Naive B cell (primary cell): Measurements from ENCODE around the gene MAGEC1. TPM values are rescaled to one million over a fixed set of nuclear protein-coding genes. Genes with fewer than 3 reads are reported as not detected.
A peak's percentile ranks its signal among the peaks of the same experiment; 100 is the strongest.

Experiments used
- ATAC-seq, 2 donors: fragments of 150-1000 bp; cut with Tn5 transposase; 2 replicates each; pipeline ENCODE4 v1.10.0; 2021; ENCODE audit warnings: low read depth in 2 of 2, mild to moderate bottlenecking in 2 of 2, moderate library complexity in 2 of 2
- DNase-seq: peaks from one replicate; pipeline ENCODE4 v3.0.0; 2022
- H3K27ac Mint-ChIP-seq, 6 donors: one replicate each; pipeline ENCODE4 v1.8.0; 2020 to 2022; ENCODE audit warnings: mild to moderate bottlenecking in 6 of 6, mixed read lengths in 6 of 6, moderate library complexity in 5 of 6, inconsistent platforms in 2 of 6
- H3K27me3 Mint-ChIP-seq, 3 donors: one replicate each; pipeline ENCODE4 v1.8.0; 2021 to 2022; ENCODE audit warnings: mixed read lengths in 3 of 3, mild to moderate bottlenecking in 1 of 3
- H3K36me3 Mint-ChIP-seq, 2 donors: one replicate each; pipeline ENCODE4 v1.8.0; 2020 to 2022; ENCODE audit warnings: mixed read lengths in 2 of 2, inconsistent platforms in 1 of 2, mild to moderate bottlenecking in 1 of 2
- H3K4me1 Mint-ChIP-seq, 3 donors: one replicate each; pipeline ENCODE4 v1.8.0; 2020 to 2022; ENCODE audit warnings: mixed read lengths in 3 of 3, inconsistent platforms in 1 of 3, mild to moderate bottlenecking in 1 of 3, moderate library complexity in 1 of 3
- H3K4me3 Mint-ChIP-seq, 8 donors: one replicate each; pipeline ENCODE4 v1.8.0; 2020 to 2022; ENCODE audit warnings: mild to moderate bottlenecking in 8 of 8, mixed read lengths in 8 of 8, moderate library complexity in 8 of 8, inconsistent platforms in 2 of 8
- H3K9me3 Mint-ChIP-seq, 7 donors: one replicate each; pipeline ENCODE4 v1.8.0; 2020 to 2022; ENCODE audit warnings: mixed read lengths in 7 of 7, mild to moderate bottlenecking in 5 of 7, inconsistent platforms in 2 of 7, moderate library complexity in 1 of 7
- polyA plus RNA-seq, 6 donors: library from polyadenylated mRNA; unstranded; fragments of 300-500 nt; fragmentation: Illumina TruSeq; gene quantifications; one replicate each; pipeline ENCODE4 v1.2.3, GENCODE V29; 2021; ENCODE audit warnings: low read depth in 6 of 6

MAGEC1 gene
- polyA plus RNA-seq, 6 donors from 2014 or later: not detected

DNA sequence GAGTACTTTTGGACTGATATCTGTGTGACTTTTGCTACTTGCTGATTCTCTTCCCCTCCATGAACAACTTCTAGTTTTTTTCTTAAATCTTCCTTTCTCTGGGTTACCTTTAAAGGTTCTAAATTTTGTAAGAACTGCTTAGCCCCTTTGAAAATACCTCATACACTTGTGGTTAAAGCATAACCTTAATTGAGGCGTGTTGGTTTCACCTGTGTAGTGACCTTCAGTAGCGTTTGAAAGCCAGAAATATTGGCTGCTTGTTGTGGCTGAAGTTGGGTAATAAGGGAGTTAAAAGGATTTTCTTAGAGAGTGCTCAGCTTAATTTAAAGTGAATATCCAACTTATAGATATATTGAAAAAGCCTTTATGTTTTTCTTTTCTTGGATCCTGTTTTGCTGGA is 32.0 kb downstream of the MAGEC1 start:
- no peaks in the 10 kb centered on the region for H3K4me1 Mint-ChIP-seq
- ATAC-seq (no peak), DNase-seq (no peak)
- H3K4me3 Mint-ChIP-seq: no peak overlapping the region
- H3K27me3 Mint-ChIP-seq: no peaks in the 10 kb centered on the region
- peak overlapping the region in 1 of 6 donors; percentile 40 for H3K27ac Mint-ChIP-seq
- no peaks in the 10 kb centered on the region for H3K36me3 Mint-ChIP-seq
- H3K9me3 Mint-ChIP-seq: peaks cover 0 to 8% (median 2%) of the 10 kb centered on the region in 7 donors

DNA sequence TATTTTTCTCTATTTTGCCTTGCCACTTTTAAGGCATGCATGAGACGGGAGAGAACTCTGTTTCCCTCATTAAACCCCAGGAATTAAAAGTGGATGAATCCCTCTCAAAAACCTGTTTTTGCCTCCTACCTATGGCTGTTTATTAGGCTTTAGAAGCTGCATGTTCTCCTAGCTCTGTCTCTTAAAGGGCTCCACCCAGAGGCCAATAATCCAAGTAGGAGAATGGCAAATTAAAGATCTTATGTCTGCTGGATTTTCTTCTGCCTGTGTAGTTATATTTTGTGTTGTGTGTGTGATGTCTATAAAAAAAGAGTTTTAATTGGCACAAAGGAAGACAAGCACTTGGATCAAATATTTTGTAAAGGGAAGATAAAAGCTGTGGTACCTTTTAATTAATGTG is 32.4 kb downstream of the MAGEC1 start:
- H3K27me3 Mint-ChIP-seq: no peaks in the 10 kb centered on the region
- H3K4me1 Mint-ChIP-seq: no peaks in the 10 kb centered on the region
- ATAC-seq (no peak), DNase-seq (no peak)
- H3K9me3 Mint-ChIP-seq: peaks cover 0 to 8% (median 2%) of the 10 kb centered on the region in 7 donors
- no peaks in the 10 kb centered on the region for H3K36me3 Mint-ChIP-seq
- H3K4me3 Mint-ChIP-seq: no peak overlapping the region
- H3K27ac Mint-ChIP-seq: no peak overlapping the region

DNA sequence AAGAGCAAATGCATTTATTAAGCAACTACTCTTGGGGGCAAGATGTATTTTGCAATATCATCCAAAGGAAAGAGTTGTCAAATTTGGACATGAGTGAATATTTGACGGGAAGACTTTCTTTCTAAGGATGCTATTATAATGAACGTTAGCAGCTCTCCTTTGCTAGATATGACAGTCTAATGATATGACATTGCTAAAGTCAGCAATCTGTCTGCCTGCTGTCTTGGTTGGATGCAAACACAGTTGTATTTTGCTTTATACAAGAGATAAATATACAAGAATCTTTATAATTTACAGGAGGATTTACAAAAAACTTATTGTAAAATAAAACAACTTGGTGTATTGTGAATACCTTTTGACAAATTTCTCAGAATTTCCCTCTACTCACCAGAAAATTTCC is 37.5 kb downstream of the MAGEC1 start:
- Mint-ChIP-seq H3K9me3 (peaks cover 0 to 5% (median 1%) of the 10 kb centered on the region in 7 donors), H3K4me1 (no peaks in the 10 kb centered on the region), H3K36me3 (no peaks in the 10 kb centered on the region), H3K27ac (no peak overlapping the region), H3K27me3 (no peaks in the 10 kb centered on the region), H3K4me3 (no peak overlapping the region)
- ATAC-seq: no peak
- no peak for DNase-seq

DNA sequence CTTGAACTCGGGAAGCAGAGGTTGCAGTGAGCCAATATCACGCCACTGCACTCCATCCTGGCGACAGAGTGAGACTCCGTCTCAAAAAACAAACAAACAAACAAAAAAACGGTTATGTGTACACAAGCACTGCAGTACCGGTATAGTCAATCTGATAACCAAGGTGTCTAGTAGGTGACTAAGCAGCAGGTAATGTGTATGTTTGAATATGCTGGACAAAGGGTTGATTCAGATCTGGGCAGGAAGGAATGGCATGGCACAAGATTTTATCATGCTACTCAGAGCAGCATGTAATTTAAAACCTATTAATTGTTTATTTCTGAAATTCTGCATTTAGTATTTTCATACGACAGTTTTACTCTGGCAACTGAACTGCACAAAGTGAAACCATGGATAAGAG is 41.7 kb downstream of the MAGEC1 start:
- H3K36me3 Mint-ChIP-seq: no peaks in the 10 kb centered on the region
- no peak overlapping the region for H3K27ac Mint-ChIP-seq
- ATAC-seq: no peak
- DNase-seq: no peak
- H3K27me3 Mint-ChIP-seq: no peaks in the 10 kb centered on the region
- no peak overlapping the region for H3K4me3 Mint-ChIP-seq
- H3K4me1 Mint-ChIP-seq: no peaks in the 10 kb centered on the region
- no peaks in the 10 kb centered on the region for H3K9me3 Mint-ChIP-seq

DNA sequence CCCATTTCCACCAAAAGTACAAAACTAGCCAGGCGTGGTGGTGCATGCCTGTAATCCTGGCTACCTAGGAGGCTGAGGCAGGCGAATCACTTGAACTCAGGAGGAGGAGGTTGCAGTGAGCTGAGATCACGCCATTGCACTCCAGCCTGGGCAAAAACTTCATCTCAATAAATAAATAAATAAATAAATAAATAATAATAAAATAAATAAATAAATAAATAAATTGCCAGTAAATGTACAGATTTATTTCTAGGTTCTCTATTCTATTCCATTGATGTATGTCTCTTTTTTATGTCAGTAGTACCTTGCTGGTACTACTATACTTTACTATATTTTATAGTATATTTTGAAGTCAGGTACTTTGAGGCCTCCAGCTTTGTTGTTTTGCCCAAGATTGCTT is 43.7 kb downstream of the MAGEC1 start:
- DNase-seq (no peak), ATAC-seq (no peak)
- Mint-ChIP-seq H3K4me3 (no peak overlapping the region), H3K27ac (no peak overlapping the region), H3K27me3 (no peaks in the 10 kb centered on the region), H3K9me3 (peaks cover 0 to 15% (median 3%) of the 10 kb centered on the region in 7 donors), H3K36me3 (no peaks in the 10 kb centered on the region), H3K4me1 (no peaks in the 10 kb centered on the region)

DNA sequence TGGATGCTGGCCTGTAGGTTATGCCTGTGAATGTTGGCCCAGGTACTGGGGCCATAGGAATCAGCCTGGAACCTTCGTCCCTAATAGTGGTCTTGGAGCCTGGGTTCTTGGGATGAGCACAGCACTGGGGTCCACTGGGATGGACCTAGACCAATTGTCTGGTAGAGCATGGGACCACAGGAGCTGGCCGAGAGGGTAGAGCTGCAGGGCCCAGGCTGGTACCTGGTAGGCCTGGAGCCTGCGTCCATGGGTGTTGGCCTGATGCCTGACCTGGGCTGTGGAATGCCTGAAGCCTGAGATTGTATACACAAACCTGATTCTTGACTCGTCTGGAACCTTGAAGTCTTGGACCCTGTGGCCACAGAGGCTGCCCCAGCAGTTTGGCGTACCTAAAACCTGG is 48.9 kb downstream of the MAGEC1 start:
- no peaks in the 10 kb centered on the region for H3K4me1 Mint-ChIP-seq
- H3K4me3 Mint-ChIP-seq: no peak overlapping the region
- DNase-seq (no peak), ATAC-seq (no peak)
- peaks cover 0 to 15% (median 3%) of the 10 kb centered on the region in 7 donors for H3K9me3 Mint-ChIP-seq
- H3K36me3 Mint-ChIP-seq: no peaks in the 10 kb centered on the region
- no peak overlapping the region for H3K27ac Mint-ChIP-seq
- no peaks in the 10 kb centered on the region for H3K27me3 Mint-ChIP-seq

DNA sequence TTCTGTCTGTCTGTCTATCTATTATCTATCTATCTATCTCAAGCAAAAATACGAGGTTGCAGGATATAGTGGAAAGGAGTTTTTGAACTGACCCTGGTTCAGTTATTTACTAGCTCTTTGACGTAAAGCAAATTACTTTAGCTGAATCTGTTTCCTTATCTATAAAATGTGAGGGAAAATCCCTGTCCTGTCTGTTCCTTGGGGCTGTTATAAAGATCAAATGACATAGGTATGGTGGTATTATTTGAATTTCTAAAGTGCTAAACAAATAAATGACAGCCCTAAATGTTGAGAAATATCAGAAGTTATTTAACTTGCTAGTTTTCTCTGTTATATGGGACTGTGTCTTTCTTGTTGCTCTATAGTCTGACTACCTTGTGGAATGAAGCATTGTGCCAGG is 55.0 kb downstream of the MAGEC1 start:
- Mint-ChIP-seq H3K4me3 (no peak overlapping the region), H3K9me3 (peaks cover 0 to 4% (median 0%) of the 10 kb centered on the region in 7 donors), H3K4me1 (no peaks in the 10 kb centered on the region), H3K36me3 (no peaks in the 10 kb centered on the region), H3K27ac (no peak overlapping the region), H3K27me3 (no peaks in the 10 kb centered on the region)
- ATAC-seq: no peak
- DNase-seq: no peak

Other genes starting within 250 kb of the MAGEC1 start
- gene SPANXD, start 205.2 kb upstream of the MAGEC1 start, polyA plus RNA-seq: not detected
- not detected for gene MAGEC3, start 65.6 kb upstream of the MAGEC1 start, polyA plus RNA-seq